PC-3 (cell line): ENCODE data around the gene XCR1. TPM values are rescaled to one million over a fixed set of nuclear protein-coding genes. Genes with fewer than 3 reads are reported as not detected.

Experiments used
- ATAC-seq: fragments of 200-7000 bp; cut with Tn5 transposase; 2 replicates; pipeline ENCODE4 v1.9.1; 2020; ENCODE audit warnings: mild to moderate bottlenecking, moderate library complexity
- BruUV-seq: library from RNA; stranded (reverse); fragments of 400-500 nt; replicated peaks from 2 replicates; lab custom pipeline; 2021; lab: Mats Ljungman, UMichigan
- CTCF ChIA-PET: fragments of 300-600 bp; sonication (Branson Sonifier 250); formaldehyde crosslinking; loops from one replicate; lab custom pipeline; 2022; ENCODE audit warnings: antibody characterized with exemption; lab: Charles Lee
- POLR2A ChIA-PET: fragments of 300-600 bp; sonication (Branson Sonifier 250); formaldehyde crosslinking; loops from one replicate; lab custom pipeline; 2022; ENCODE audit warnings: antibody characterized with exemption; ENCODE audit not compliant: unreplicated experiment; lab: Charles Lee
- DNase-seq: peaks from one replicate; pipeline ENCODE4 v3.0.0-alpha.2; 2015
- H2AFZ ChIP-seq: fragments of 300-600 bp; sonication (generic); 2 replicates; pipeline ENCODE4 v1.6.0; 2016; ENCODE audit warnings: antibody characterized with exemption, low read length
- H3F3A ChIP-seq: fragments of 300-600 bp; sonication (generic); one replicate; pipeline ENCODE4 v1.6.0; 2017; ENCODE audit warnings: antibody characterized with exemption, low read length, control low read depth, mild to moderate bottlenecking; ENCODE audit not compliant: unreplicated experiment
- H3K27ac ChIP-seq: fragments of 300-600 bp; sonication (generic); 2 replicates; pipeline ENCODE4 v1.5.1; 2016; ENCODE audit warnings: mild to moderate bottlenecking, low read length
- H3K27me3 ChIP-seq: fragments of 300-600 bp; sonication (generic); 2 replicates; pipeline ENCODE4 v1.6.1; 2016; ENCODE audit warnings: low read length, mixed read lengths
- H3K36me3 ChIP-seq: fragments of 300-600 bp; sonication (generic); 2 replicates; pipeline ENCODE4 v1.6.1; 2016; ENCODE audit warnings: low read depth, mixed run types, low read length, mixed read lengths
- H3K4me1 ChIP-seq: fragments of 300-600 bp; sonication (generic); 2 replicates; pipeline ENCODE4 v1.5.1; 2016; ENCODE audit warnings: low read length; ENCODE audit not compliant: insufficient read depth
- H3K4me2 ChIP-seq: fragments of 300-600 bp; sonication (generic); 2 replicates; pipeline ENCODE4 v1.6.0; 2016; ENCODE audit warnings: low read length
- H3K4me3 ChIP-seq: fragments of 300-600 bp; sonication (generic); 2 replicates; pipeline ENCODE4 v1.5.1; 2016; ENCODE audit warnings: mild to moderate bottlenecking, low read length, mixed read lengths
- H3K79me2 ChIP-seq: fragments of 300-600 bp; sonication (generic); 2 replicates; pipeline ENCODE4 v1.6.1; 2017; ENCODE audit warnings: low read length, mixed read lengths
- H3K9ac ChIP-seq: fragments of 300-600 bp; sonication (generic); 2 replicates; pipeline ENCODE4 v1.6.0; 2016; ENCODE audit warnings: mild to moderate bottlenecking, low read length
- H3K9me2 ChIP-seq: fragments of 300-600 bp; sonication (generic); replicated peaks from 2 replicates; pipeline ENCODE4 v1.6.1; 2016; ENCODE audit warnings: mixed run types, low read length, mixed read lengths
- H3K9me3 ChIP-seq: fragments of 300-600 bp; sonication (generic); 2 replicates; pipeline ENCODE4 v1.6.1; 2016; ENCODE audit warnings: low read length, mixed read lengths
- H4K20me1 ChIP-seq: fragments of 300-600 bp; sonication (generic); 2 replicates; pipeline ENCODE4 v1.6.1; 2016; ENCODE audit warnings: low read length, mixed read lengths
- EZH2 ChIP-seq: fragments of 300-600 bp; sonication (generic); IDR thresholded peaks from one replicate; pipeline ENCODE4 v1.6.1; 2017; ENCODE audit warnings: antibody characterized with exemption, mild to moderate bottlenecking, low read length; ENCODE audit not compliant: unreplicated experiment
- EZH2phosphoT487 ChIP-seq: fragments of 300-600 bp; sonication (generic); IDR thresholded peaks from 2 replicates; pipeline ENCODE4 v1.6.1; 2018; ENCODE audit warnings: mild to moderate bottlenecking, antibody characterized with exemption, low read length, borderline replicate concordance
- intact Hi-C: fragments of 100-400 bp; cut with micrococcal nuclease; formaldehyde crosslinking; loops from 2 replicates; pipeline ENCODE4 v1.9.0; 2023
- total RNA-seq: library from RNA; depleted of rRNA; stranded (reverse); fragments of >200 nt; gene quantifications from 2 replicates; pipeline ENCODE4 v1.2.3, GENCODE V29; 2014
- TF ChIP-seq, protein P1 (sequence below): fragments of 300-600 bp; sonication (generic); conservative IDR thresholded peaks from 2 replicates; pipeline ENCODE4 v1.5.1; 2017; ENCODE audit warnings: antibody characterized with exemption, low read depth, mild to moderate bottlenecking, low read length

The XCR1 gene
- total RNA-seq, 1 experiment from 2014 or later = not detected

DNA sequence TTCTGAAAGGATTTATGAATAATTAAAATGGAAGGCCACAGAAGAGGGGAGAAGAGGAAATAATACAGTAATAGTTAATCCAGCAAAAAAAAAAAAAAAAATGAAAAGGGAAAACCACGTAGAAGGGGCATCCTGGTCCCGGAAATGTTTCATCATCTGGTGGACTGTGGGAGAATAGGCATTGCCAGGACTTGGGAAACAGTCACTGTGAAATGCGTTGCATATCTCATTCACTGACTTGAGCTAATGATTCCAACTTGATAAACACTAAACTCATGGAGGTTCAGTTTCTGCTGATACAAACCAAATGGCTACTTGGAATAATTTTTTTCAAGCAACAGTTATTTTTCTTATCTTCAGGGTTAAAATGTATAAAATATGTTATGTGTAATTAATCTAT, 3.2 kb downstream of the XCR1 start:
- no TSS peak for BruUV-seq
- no peak for ATAC-seq
- CTCF ChIA-PET = interaction anchor here (0.7 kb wide), 1 partner anchor 371 kb away, joined by 3 read pairs; no protein-coding TSS in a partner anchor

DNA sequence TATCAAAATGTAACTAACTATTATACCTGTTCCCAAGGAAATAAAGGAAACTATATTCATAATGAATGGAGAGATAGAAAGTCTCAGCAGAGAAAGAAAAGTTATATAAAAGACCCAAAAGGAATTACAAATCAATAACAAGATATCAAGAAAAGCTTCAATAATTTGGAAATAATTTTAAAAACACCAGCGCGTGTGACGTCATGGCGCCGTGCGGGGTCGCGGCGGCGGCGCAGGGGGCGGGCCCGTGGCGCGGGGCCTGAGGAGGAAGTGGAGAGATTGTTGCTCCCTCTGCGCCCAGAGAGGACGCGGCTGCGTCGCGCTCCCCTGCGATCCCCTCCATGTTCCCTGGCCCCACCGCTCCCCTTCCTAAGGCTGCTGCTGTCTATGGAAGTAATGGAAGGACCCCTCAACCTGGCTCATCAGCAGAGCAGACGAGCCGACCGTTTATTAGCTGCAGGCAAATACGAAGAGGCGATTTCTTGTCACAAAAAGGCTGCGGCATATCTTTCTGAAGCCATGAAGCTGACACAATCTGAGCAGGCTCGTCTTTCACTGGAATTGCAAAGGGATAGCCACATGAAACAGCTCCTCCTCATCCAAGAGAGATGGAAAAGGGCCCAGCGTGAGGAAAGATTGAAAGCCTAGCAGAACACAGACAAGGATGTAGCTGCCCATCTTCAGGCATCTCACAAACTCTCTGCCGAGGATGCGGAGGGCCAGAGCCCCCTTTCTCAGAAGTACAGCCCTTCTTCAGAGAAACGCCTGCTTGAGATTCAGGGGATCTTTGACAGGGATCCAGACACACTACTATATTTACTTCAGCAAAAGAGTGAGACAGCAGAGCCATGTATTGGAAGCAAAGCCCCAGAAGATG, 4.1 kb downstream of the XCR1 start:
- no peaks in the 10 kb centered on the region for H3K9me2 ChIP-seq
- H3K9ac ChIP-seq = no peak overlapping the region
- TF ChIP-seq EZH2phosphoT487 (no peak), EZH2 (no peak)
- TF ChIP-seq, protein P1, sequence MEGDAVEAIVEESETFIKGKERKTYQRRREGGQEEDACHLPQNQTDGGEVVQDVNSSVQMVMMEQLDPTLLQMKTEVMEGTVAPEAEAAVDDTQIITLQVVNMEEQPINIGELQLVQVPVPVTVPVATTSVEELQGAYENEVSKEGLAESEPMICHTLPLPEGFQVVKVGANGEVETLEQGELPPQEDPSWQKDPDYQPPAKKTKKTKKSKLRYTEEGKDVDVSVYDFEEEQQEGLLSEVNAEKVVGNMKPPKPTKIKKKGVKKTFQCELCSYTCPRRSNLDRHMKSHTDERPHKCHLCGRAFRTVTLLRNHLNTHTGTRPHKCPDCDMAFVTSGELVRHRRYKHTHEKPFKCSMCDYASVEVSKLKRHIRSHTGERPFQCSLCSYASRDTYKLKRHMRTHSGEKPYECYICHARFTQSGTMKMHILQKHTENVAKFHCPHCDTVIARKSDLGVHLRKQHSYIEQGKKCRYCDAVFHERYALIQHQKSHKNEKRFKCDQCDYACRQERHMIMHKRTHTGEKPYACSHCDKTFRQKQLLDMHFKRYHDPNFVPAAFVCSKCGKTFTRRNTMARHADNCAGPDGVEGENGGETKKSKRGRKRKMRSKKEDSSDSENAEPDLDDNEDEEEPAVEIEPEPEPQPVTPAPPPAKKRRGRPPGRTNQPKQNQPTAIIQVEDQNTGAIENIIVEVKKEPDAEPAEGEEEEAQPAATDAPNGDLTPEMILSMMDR = no peak
- H3K9me3 ChIP-seq = peaks cover 7% of the 10 kb centered on the region
- H2AFZ ChIP-seq = no peak overlapping the region
- no peak overlapping the region for H3K27ac ChIP-seq
- H3K27me3 ChIP-seq = no peaks in the 10 kb centered on the region
- H3K36me3 ChIP-seq = peaks cover 2% of the 10 kb centered on the region; the same call in 1 of the 2 replicates
- no peak overlapping the region for H3K4me3 ChIP-seq
- no peaks in the 10 kb centered on the region for H3K79me2 ChIP-seq
- H3K4me1 ChIP-seq = no peaks in the 10 kb centered on the region
- CTCF ChIA-PET = interaction anchor here (0.6 kb wide), 2 partner anchors 53 to 89 kb away, joined by 4 to 5 read pairs; no protein-coding TSS in a partner anchor
- intact Hi-C loops = no loop called here
- ATAC-seq (no peak), DNase-seq (no peak)
- H3K4me2 ChIP-seq = no peak overlapping the region
- POLR2A ChIA-PET = no interaction called here
- H3F3A ChIP-seq = no peaks in the 10 kb centered on the region
- H4K20me1 ChIP-seq = no peaks in the 10 kb centered on the region
- BruUV-seq = no TSS peak

More for the DNA sequence above, 3.2 kb downstream of the XCR1 start:
- Histone ChIP-seq H2AFZ (no peak overlapping the region), H3K4me3 (no peak overlapping the region), H3K79me2 (no peaks in the 10 kb centered on the region), H3K9ac (no peak overlapping the region), H3K27ac (no peak overlapping the region), H3F3A (no peaks in the 10 kb centered on the region), H3K27me3 (no peaks in the 10 kb centered on the region), H3K36me3 (peaks cover 2% of the 10 kb centered on the region; the same call in 1 of the 2 replicates), H4K20me1 (no peaks in the 10 kb centered on the region), H3K4me1 (no peaks in the 10 kb centered on the region), H3K9me2 (no peaks in the 10 kb centered on the region), H3K4me2 (no peak overlapping the region), H3K9me3 (peaks cover 7% of the 10 kb centered on the region)
- no peak for DNase-seq
- POLR2A ChIA-PET = interaction anchor here (0.9 kb wide), 1 partner anchor 250 kb away, joined by 14 read pairs; no protein-coding TSS in a partner anchor
- TF ChIP-seq EZH2 (no peak), EZH2phosphoT487 (no peak)
- TF ChIP-seq, protein P1 = no peak
- intact Hi-C loops = no loop called here

DNA sequence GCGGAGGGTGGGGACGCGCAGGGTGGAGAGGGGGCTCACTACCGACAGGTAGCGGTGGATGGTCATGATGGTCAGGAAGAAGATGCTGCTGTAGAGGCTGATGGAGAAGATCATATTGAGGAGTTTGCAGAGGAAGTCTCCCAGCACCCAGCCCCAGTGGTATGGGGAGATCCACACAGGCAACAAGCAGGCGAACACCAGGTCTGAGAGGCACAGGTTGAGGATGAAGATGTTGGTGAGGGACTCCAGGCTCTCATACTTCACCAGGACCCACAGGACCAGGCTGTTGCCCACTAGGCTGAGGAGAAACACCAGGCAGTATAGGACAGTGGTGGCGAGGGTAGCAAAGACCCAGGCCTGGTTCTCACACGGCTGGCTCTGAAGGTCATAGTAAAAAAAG, 5.8 kb downstream of the XCR1 start:
- H3K9ac ChIP-seq = no peak overlapping the region
- H3K79me2 ChIP-seq = no peaks in the 10 kb centered on the region
- H4K20me1 ChIP-seq = no peaks in the 10 kb centered on the region
- H3K9me3 ChIP-seq = no peaks in the 10 kb centered on the region
- H3K27ac ChIP-seq = no peak overlapping the region
- no peaks in the 10 kb centered on the region for H3K27me3 ChIP-seq
- H3K9me2 ChIP-seq = no peaks in the 10 kb centered on the region
- DNase-seq (no peak), ATAC-seq (no peak)
- H3K4me1 ChIP-seq = no peaks in the 10 kb centered on the region
- H3F3A ChIP-seq = no peaks in the 10 kb centered on the region
- intact Hi-C loops = no loop called here
- no peak for TF ChIP-seq EZH2
- TF ChIP-seq, protein P1 = no peak
- no peaks in the 10 kb centered on the region for H3K36me3 ChIP-seq
- CTCF ChIA-PET = no interaction called here
- H2AFZ ChIP-seq = no peak overlapping the region
- H3K4me3 ChIP-seq = no peak overlapping the region
- POLR2A ChIA-PET = no interaction called here
- H3K4me2 ChIP-seq = no peak overlapping the region
- BruUV-seq = no TSS peak
